GM18520 (cell line): Measurements from ENCODE around the gene DENND6A.
"Not testable (repeated sequence)": the region's sequence is repeated elsewhere in the genome, so short reads cannot be mapped to it uniquely, and the experiment has no call there.

Experiments
- ATAC-seq: cut with Tn5 transposase; IDR thresholded peaks from one replicate; pipeline ENCODE4 v1.9.1; 2021; ENCODE audit not compliant: unreplicated experiment

The DENND6A gene

GRCh38 chr3:57694146-57694545 lies 1.3 kb upstream of the DENND6A start:
- ATAC-seq: no peak

- not testable (repeated sequence) for ATAC-seq
Observed at GRCh38 chr3:57692133-57692395, 813 bp downstream of the DENND6A start.

- ATAC-seq: no peak
Observed at GRCh38 chr3:57691411-57692132, 1.3 kb downstream of the DENND6A start.

- no peak for ATAC-seq
Observed at GRCh38 chr3:57689367-57690053, 3.4 kb downstream of the DENND6A start.

- ATAC-seq: no peak
Observed at GRCh38 chr3:57688291-57688690, 4.6 kb downstream of the DENND6A start.

- ATAC-seq: no peak
Observed at GRCh38 chr3:57683286-57683685, 9.6 kb downstream of the DENND6A start.

- ATAC-seq: no peak
Observed at GRCh38 chr3:57682284-57682683, 10.6 kb downstream of the DENND6A start.

- no peak for ATAC-seq
Observed at GRCh38 chr3:57681691-57682090, 11.2 kb downstream of the DENND6A start.

GRCh38 chr3:57680046-57680445 lies 12.8 kb downstream of the DENND6A start:
- no peak for ATAC-seq

GRCh38 chr3:57675530-57675929 lies 17.3 kb downstream of the DENND6A start:
- ATAC-seq: no peak

- no peak for ATAC-seq
Observed at GRCh38 chr3:57673156-57673555, 19.7 kb downstream of the DENND6A start.

- ATAC-seq: no peak
Observed at GRCh38 chr3:57670543-57670942, 22.3 kb downstream of the DENND6A start.

- ATAC-seq: no peak
Observed at GRCh38 chr3:57661404-57661803, 31.5 kb downstream of the DENND6A start.

- no peak for ATAC-seq
Observed at GRCh38 chr3:57659806-57660439, 33.0 kb downstream of the DENND6A start.

- ATAC-seq: no peak
Observed at GRCh38 chr3:57659004-57659673, 33.7 kb downstream of the DENND6A start.

- ATAC-seq: no peak
Observed at GRCh38 chr3:57658536-57658935, 34.3 kb downstream of the DENND6A start.

- ATAC-seq: no peak
Observed at GRCh38 chr3:57655727-57656126, 37.1 kb downstream of the DENND6A start.

- ATAC-seq: no peak
Observed at GRCh38 chr3:57654267-57654666, 38.6 kb downstream of the DENND6A start.

GRCh38 chr3:57652203-57652602 lies 40.7 kb downstream of the DENND6A start:
- ATAC-seq: no peak

GRCh38 chr3:57647292-57647940 lies 45.5 kb downstream of the DENND6A start:
- no peak for ATAC-seq

GRCh38 chr3:57646723-57647122 lies 46.2 kb downstream of the DENND6A start:
- no peak for ATAC-seq
